Measurements from ENCODE around the gene SNRK.

GRCh38 chr3:43288366-43288765, 2.0 kb downstream of the SNRK start:
- TF ChIP-seq CTCF (conservative IDR thresholded peaks at IDR 0.05; ENCODE audit: low read depth, low read length), result no peak
- no peak for TF ChIP-seq EZH2 (IDR thresholded peaks at IDR 0.05; ENCODE audit: low read length, unreplicated experiment)
- TF ChIP-seq EZH2phosphoT487 (IDR thresholded peaks at IDR 0.05; ENCODE audit: borderline replicate concordance, low read length), result no peak
